GM19455 (cell line): Measurements from ENCODE around the gene LIMA1.
"Not testable (repeated sequence)": the region's sequence is repeated elsewhere in the genome, so short reads cannot be mapped to it uniquely, and the experiment has no call there.

Experiments
- ATAC-seq: cut with Tn5 transposase; IDR thresholded peaks from one replicate; pipeline ENCODE4 v1.9.1; 2021; ENCODE audit not compliant: unreplicated experiment

The LIMA1 gene

GRCh38 chr12:50287271-50287670, 4.0 kb upstream of the LIMA1 start:
- ATAC-seq: no peak

- ATAC-seq: no peak
Measured at GRCh38 chr12:50285253-50285652, 1.9 kb upstream of the LIMA1 start.

GRCh38 chr12:50282721-50283228, 545 bp downstream of the LIMA1 start:
- peak; percentile 39 for ATAC-seq

GRCh38 chr12:50279501-50279900, 3.8 kb downstream of the LIMA1 start:
- no peak for ATAC-seq

- no peak for ATAC-seq
Measured at GRCh38 chr12:50276912-50277671, 6.2 kb downstream of the LIMA1 start.

GRCh38 chr12:50276068-50276467, 7.3 kb downstream of the LIMA1 start:
- no peak for ATAC-seq

- ATAC-seq: no peak
Measured at GRCh38 chr12:50275556-50275955, 7.8 kb downstream of the LIMA1 start.

GRCh38 chr12:50275127-50275526, 8.2 kb downstream of the LIMA1 start:
- ATAC-seq: not testable (repeated sequence)

- ATAC-seq: no peak
Measured at GRCh38 chr12:50271724-50272247, 11.5 kb downstream of the LIMA1 start.

GRCh38 chr12:50268482-50268881, 14.8 kb downstream of the LIMA1 start:
- no peak for ATAC-seq

- no peak for ATAC-seq
Measured at GRCh38 chr12:50265770-50266524, 17.4 kb downstream of the LIMA1 start.

GRCh38 chr12:50263832-50264231, 19.5 kb downstream of the LIMA1 start:
- ATAC-seq: no peak

- ATAC-seq: no peak
Measured at GRCh38 chr12:50261654-50262053, 21.7 kb downstream of the LIMA1 start.

GRCh38 chr12:50258167-50258551, 25.2 kb downstream of the LIMA1 start:
- no peak for ATAC-seq

GRCh38 chr12:50257236-50258166, 25.8 kb downstream of the LIMA1 start:
- ATAC-seq: no peak

GRCh38 chr12:50256761-50257160, 26.6 kb downstream of the LIMA1 start:
- ATAC-seq: no peak

- no peak for ATAC-seq
Measured at GRCh38 chr12:50252977-50253602, 30.2 kb downstream of the LIMA1 start.

GRCh38 chr12:50251619-50252252, 31.6 kb downstream of the LIMA1 start:
- ATAC-seq: no peak

- no peak for ATAC-seq
Measured at GRCh38 chr12:50249464-50250182, 33.7 kb downstream of the LIMA1 start.
